ENCODE results near the gene RPS6KA2.
A peak's percentile ranks its signal among the peaks of the same experiment; 100 is the strongest.
"Not testable (repeated sequence)": the region's sequence is repeated elsewhere in the genome, so short reads cannot be mapped to it uniquely, and the experiment has no call there.

RPS6KA2 gene

GRCh38 chr6:166398348-166398747 lies 228.7 kb downstream of the RPS6KA2 start:
- DNase-seq (ENCODE audit: low read depth in 2 of 2): no peak

GRCh38 chr6:166397849-166398248 lies 229.2 kb downstream of the RPS6KA2 start:
- DNase-seq (ENCODE audit: low read depth in 2 of 2): no peak

- DNase-seq (ENCODE audit: low read depth in 2 of 2): no peak
Measured at GRCh38 chr6:166395778-166396177, 231.3 kb downstream of the RPS6KA2 start.

- DNase-seq (ENCODE audit: low read depth in 2 of 2): no peak
Measured at GRCh38 chr6:166395351-166395750, 231.7 kb downstream of the RPS6KA2 start.

GRCh38 chr6:166394036-166394892 lies 232.8 kb downstream of the RPS6KA2 start:
- DNase-seq (ENCODE audit: low read depth in 2 of 2): no peak

- no peak for DNase-seq (ENCODE audit: low read depth in 2 of 2)
Measured at GRCh38 chr6:166393535-166393823, 233.6 kb downstream of the RPS6KA2 start.

- not testable (repeated sequence) for DNase-seq (ENCODE audit: low read depth in 2 of 2)
Measured at GRCh38 chr6:166392755-166393534, 234.1 kb downstream of the RPS6KA2 start.

- DNase-seq (ENCODE audit: low read depth in 2 of 2): no peak
Measured at GRCh38 chr6:166389119-166389518, 237.9 kb downstream of the RPS6KA2 start.

GRCh38 chr6:166388290-166389004 lies 238.6 kb downstream of the RPS6KA2 start:
- DNase-seq (ENCODE audit: low read depth in 2 of 2): no peak

- no peak for DNase-seq (ENCODE audit: low read depth in 2 of 2)
Measured at GRCh38 chr6:166387642-166388289, 239.3 kb downstream of the RPS6KA2 start.

- not testable (repeated sequence) for DNase-seq (ENCODE audit: low read depth in 2 of 2)
Measured at GRCh38 chr6:166387098-166387497, 240.0 kb downstream of the RPS6KA2 start.

GRCh38 chr6:166386111-166386510 lies 240.9 kb downstream of the RPS6KA2 start:
- no peak for DNase-seq (ENCODE audit: low read depth in 2 of 2)

GRCh38 chr6:166383802-166384363 lies 243.2 kb downstream of the RPS6KA2 start:
- peak; percentile 13 to 18 for DNase-seq (ENCODE audit: low read depth in 2 of 2)

- peak; percentile 90 to 95 for DNase-seq (ENCODE audit: low read depth in 2 of 2)
Measured at GRCh38 chr6:166382933-166383801, 243.9 kb downstream of the RPS6KA2 start, which contains the start of gene MPC1. Gene MPC1, minus strand, starts transcription at chr6:166382940. Its CDS starts 64 bp downstream, at chr6:166382876.

- DNase-seq (ENCODE audit: low read depth in 2 of 2): peak in 1 of 2 donors; percentile 13
Measured at GRCh38 chr6:166382500-166382932, 244.5 kb downstream of the RPS6KA2 start.

- DNase-seq (ENCODE audit: low read depth in 2 of 2): peak; percentile 61
Measured at GRCh38 chr6:166381733-166382499, 245.1 kb downstream of the RPS6KA2 start.

GRCh38 chr6:166381381-166381732 lies 245.7 kb downstream of the RPS6KA2 start:
- DNase-seq (ENCODE audit: low read depth in 2 of 2): no peak

GRCh38 chr6:166379800-166380199 lies 247.3 kb downstream of the RPS6KA2 start:
- no peak for DNase-seq (ENCODE audit: low read depth in 2 of 2)

- DNase-seq (ENCODE audit: low read depth in 2 of 2): no peak
Measured at GRCh38 chr6:166379103-166379586, 247.9 kb downstream of the RPS6KA2 start.
